ENCODE results near the gene SLX9.

SLX9 gene

DNA sequence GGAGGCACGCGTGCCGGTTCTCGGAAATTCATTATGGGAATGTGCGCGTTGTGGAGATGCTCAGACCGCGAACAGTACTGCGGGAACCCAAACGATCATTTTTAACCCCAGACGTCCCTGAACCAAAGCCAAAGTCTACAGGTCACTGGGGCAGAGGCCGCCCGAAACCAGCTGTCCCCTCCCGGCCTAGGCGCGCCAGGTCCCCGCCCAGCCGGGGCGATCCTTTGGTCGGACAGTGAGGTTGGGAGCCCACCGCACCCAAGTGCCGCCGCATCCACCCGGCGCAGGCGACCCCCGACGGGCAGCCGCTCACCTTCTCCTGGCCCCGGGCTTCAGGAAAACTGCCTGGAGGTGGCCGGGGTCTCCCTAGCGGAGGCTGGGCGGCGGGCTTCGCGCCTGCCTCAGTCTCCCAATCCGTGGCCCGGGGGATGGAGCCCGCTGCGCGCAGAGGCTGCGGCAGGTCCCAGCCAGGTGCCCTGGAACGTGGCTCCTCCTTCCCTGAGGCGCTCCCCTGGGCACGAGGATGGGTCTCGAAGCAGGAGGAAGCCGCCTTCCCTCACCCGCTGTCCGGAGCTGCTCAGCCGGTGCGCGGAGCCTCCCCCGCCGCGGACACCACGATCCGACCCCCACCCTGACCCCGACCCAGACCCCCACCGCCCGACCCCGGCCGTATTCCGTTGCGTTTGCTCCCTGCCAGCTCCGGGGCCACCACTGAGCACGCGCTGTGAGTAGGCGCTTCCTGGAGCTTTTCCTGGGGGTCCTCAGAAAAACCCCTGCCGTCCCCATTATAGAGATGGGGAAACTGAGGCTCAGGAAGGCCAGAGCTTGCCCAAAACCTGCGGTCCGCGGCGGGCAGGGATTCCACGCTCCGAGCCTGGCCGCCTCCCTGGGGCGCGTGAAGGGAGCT is 8.1 kb upstream of the SLX9 start:
- no peak for DNase-seq

DNA sequence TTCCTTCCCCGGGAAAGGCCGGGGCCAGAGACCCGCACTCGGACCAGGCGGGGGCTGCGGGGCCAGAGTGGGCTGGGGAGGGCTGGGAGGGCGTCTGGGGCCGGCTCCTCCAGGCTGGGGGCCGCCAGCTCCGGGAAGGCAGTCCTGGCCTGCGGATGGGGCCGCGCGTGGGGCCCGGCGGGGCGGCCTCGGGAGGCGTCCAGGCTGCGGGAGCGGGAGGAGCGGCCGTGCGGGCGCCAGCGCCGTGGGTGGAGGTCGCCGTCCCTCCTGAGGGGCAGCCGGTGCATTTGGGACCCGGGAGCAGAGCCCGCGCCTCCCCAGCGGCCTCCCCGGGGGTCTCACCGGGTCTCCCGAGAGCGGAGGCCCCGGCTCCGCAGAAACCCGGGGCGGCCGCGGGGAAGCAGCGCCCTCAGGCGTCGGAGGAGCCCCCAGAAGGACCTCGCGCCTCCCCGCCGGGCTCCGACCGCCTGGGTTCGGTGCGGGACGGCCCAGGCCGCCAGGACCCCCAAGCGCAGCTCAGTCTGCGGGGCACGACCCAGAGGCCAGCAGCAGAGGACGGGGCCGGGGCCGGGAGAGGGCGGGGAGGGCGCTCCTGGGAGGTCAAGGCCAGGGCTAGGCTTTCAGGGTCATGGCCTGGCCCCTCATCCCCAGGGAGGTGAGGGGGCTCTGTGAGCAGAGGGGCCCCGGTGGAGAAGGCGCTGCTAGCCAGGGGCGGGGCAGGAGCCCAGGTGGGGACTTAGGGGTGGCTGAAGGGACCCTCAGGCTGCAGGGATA is 7.2 kb upstream of the SLX9 start:
- no peak for DNase-seq

GRCh38 chr21:44933199-44933917 is 6.5 kb upstream of the SLX9 start:
- no peak for DNase-seq

- DNase-seq: no peak
Measured at GRCh38 chr21:44933918-44934260, 5.9 kb upstream of the SLX9 start.

DNA sequence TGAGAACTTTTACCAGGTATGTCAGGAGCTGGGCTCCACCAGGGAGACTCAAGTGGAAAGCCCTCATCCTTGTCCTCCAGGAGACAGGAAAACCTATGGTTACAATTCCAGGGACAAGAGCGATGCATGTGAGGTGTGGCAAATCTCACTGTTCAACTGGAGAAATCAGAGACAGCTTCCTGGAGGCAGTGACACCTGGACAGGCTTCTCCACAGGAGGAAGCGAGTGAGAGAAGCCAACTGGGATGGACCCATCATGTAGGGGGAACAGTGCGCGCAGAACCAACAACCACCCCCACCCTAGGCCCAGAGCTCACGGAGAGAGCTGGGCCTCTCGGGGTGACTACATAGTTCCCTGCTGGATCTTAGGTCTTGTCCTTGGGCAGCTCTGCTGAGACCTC is 5.6 kb upstream of the SLX9 start:
- DNase-seq: no peak

GRCh38 chr21:44934797-44935532 is 4.9 kb upstream of the SLX9 start:
- no peak for DNase-seq

DNA sequence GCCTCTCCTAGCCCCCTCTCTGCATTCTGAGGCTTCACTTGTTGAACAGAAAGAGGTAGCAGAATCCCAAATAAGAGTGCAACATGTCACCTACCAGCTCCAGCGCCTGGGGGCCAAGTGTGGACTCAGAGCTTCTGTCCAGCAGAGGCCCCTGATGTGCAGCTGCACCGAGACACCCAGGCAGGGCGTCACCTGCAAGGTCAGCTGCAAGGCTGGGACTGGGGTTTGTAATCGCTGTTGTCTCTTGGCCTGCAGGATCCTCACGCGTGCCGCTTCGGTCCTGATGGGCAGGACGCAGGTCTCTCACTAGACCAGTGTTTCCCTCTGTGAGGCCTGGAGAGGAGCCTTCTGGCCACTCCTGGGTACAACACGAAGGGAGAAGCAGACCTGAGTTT is 4.3 kb upstream of the SLX9 start:
- DNase-seq: no peak

GRCh38 chr21:44938772-44939531 is 877 bp upstream of the SLX9 start:
- DNase-seq: no peak

DNA sequence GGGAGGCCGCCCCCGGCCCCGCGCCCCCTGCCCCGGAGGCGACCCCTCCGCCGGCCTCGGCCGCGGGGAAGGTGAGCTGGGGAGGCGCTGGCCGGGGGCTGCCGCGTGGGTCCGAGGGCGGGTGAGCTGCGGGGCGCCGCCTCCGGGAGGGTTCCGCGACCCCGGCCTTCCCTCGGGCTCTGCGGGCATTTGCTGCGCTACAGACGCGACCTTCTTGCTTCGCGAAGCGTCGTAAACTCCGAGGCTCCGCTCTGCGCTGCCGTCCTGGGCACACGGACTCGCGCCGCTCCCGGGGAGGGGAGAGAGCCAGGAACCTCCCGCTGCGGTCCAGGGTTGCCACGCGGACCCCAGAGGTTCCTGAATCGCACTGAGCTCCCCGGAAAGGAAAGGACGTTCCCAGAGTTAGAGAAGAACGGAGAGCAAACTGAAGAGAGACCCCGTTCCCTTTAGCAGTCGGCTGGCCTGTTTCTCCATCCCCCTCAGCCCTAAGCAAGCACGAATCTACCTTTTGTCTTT is 345 bp downstream of the SLX9 start:
- no peak for DNase-seq

- DNase-seq: no peak
Measured at GRCh38 chr21:44941567-44941966, 1.7 kb downstream of the SLX9 start.

GRCh38 chr21:44942566-44942965 is 2.7 kb downstream of the SLX9 start:
- DNase-seq: no peak

- DNase-seq: peak; percentile 59
Measured at GRCh38 chr21:44943005-44943685, 3.3 kb downstream of the SLX9 start.

DNA sequence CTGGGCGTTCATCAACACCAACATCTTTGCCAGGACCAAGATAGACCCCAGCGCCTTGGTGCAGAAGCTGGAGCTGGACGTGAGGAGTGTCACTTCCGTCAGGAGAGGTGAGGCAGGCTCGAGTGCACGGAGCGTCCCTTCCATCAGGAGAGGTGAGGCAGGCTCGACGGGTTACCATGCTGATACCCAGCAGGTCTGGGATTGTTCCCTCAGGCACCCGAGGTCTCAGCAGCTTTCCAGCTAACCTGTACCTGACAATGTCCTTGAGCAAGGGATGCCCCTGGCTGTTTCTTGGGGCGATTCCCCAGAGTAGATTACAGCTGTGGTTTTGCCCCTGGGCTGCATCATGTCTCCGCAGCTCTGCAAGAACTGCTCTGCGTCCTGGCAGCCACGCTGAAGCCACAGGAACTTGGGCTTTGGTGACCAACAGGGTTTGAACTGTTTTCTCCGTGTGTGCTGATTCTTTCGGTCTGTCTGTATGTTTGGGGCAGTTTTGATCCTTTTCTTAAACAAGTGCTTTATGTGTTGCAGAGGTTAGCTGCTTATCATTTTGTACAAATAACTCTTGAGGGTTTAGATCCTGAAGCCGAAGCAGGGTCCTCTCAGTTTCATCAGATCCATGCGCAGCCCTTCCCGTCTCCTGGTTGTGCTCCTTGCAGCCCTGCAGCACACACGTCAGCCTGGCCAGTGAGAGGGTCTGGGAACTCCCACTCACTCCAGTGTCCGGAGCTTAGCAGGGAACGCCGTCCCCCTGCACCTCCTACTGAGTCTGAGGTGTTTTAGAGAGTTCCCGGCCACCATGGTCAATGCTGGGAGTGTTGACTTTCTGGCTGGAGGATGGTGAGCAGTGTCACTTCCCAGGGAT is 4.1 kb downstream of the SLX9 start:
- DNase-seq: no peak

- no peak for DNase-seq
Measured at GRCh38 chr21:44944596-44944995, 4.8 kb downstream of the SLX9 start.

GRCh38 chr21:44946254-44947041 is 6.6 kb downstream of the SLX9 start:
- DNase-seq: no peak

DNA sequence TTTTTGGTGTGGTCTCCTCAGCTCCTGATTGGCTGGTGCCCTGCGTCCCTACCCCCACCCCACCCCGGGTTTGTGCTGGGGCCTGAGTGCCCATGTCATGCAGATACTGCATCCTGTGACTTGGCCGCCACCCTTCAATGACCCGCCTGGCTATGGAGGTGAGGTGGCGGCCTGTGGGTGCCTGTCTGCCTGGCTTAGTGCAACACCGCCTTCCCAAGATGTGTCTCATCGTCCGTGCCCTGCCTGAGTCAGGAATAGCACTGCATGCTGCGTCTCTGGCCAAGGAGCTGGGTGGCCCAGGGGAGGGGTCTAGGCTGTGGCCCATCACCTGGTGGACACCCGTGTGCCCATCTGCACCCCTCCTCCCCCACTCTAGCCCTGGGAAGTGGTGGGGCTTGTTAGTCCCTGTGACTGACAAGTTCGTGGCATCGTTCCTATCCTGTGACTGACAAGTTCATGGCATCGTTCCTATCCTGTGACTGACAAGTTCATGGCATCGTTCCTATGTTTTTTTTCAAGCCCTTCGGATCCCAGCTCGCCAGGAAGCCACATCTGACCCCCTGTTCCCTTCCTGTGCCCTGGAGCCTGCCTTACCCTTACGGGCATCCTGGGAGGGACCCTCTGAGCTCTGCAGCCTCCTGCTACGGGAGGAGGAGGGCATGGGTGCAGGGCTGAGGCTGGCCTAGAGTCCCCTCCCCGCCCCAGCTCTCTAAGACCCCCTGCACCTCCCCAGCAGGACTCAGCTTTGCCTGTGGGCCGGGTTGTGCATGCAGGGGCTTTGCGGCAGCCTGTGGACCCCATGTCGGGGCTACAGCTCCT is 7.5 kb downstream of the SLX9 start:
- DNase-seq: no peak

DNA sequence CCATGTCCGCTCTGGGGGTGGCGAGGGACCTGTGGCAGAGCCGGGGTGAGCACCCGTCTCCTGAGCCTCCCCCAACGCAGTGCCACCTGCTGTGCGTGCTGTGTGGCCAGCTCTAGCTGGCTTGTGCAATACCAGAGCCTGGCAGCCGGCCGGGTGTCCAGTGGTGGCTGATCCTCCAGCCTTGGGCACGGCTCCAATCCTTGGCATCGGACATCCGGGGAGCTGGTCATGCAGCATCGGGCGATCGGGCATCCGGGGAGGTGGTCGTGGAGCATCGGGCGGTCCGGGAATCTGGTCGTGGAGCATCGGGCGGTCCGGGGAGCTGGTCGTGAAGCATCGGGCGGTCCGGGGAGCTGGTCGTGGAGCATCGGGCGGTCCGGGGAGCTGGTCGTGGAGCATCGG is 8.1 kb downstream of the SLX9 start:
- no peak for DNase-seq

DNA sequence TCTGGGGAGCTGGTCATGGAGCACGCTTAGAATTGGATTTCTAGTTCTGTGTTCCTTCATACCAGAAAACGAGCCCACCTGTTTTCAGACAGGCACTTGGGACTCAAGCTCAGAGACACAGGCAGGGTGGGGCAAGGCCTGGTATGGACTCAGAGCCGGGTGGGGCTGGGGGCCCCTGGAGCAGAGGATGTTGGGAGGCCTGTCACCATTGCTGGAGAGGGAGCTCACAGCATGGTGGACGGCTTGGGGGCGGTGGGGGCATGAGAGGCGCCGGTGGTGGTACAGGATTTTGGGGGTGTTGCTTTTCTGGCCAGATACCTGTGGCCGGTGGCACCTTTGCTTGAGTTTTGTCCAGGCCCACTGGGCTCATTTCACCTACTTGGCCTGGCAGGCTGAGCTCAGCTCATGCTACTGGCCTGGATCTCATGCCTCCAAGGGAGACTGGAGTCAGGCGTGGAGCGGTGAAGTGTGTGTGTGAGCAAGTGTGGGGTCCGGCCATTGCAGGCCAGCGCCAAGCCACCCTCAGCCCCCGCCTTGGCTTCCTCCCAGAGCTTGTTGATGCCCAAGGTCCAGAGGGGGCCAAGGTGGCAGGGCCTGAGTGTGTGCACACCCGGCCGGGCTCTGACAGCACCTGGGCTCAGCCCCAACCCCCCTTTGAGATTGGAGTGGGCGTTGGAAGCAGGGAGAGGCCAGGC is 8.7 kb downstream of the SLX9 start:
- no peak for DNase-seq
